OCI-LY1 (cell line): ENCODE data around the gene NRK.
A peak's percentile ranks its signal among the peaks of the same experiment; 100 is the strongest.

Experiments used
- H2AFZ ChIP-seq: fragments of 200-600 bp; sonication (generic), shearing (Covaris generic); 2 replicates; pipeline ENCODE4 v1.6.0; 2014; ENCODE audit warnings: antibody characterized with exemption, mild to moderate bottlenecking, low read length
- H3F3A ChIP-seq: fragments of 200-600 bp; sonication (generic), shearing (Covaris generic); 2 replicates; pipeline ENCODE4 v1.6.0; 2014; ENCODE audit warnings: mild to moderate bottlenecking, antibody characterized with exemption, low read length, moderate library complexity; ENCODE audit not compliant: insufficient read depth
- H3K27ac ChIP-seq: fragments of 200-600 bp; sonication (generic); 2 replicates; pipeline ENCODE4 v1.5.1; 2014; ENCODE audit warnings: low read length, mixed run types, mild to moderate bottlenecking, low read depth; ENCODE audit not compliant: poor library complexity, severe bottlenecking
- H3K27me3 ChIP-seq: fragments of 200-600 bp; sonication (generic); 2 replicates; pipeline ENCODE4 v1.6.0; 2014; ENCODE audit warnings: antibody characterized with exemption, mild to moderate bottlenecking, low read length, moderate library complexity; ENCODE audit not compliant: insufficient read depth
- H3K36me3 ChIP-seq: fragments of 200-600 bp; sonication (generic); 2 replicates; pipeline ENCODE4 v1.6.1; 2014; ENCODE audit warnings: mild to moderate bottlenecking, antibody characterized with exemption, low read length, moderate library complexity, mixed read lengths; ENCODE audit not compliant: insufficient read depth
- H3K4me1 ChIP-seq: fragments of 200-600 bp; sonication (generic); 2 replicates; pipeline ENCODE4 v1.5.1; 2014; ENCODE audit warnings: mild to moderate bottlenecking, low read length, moderate library complexity; ENCODE audit not compliant: insufficient read depth, severe bottlenecking
- H3K4me2 ChIP-seq: fragments of 200-600 bp; sonication (generic), shearing (Covaris generic); 2 replicates; pipeline ENCODE4 v1.6.1; 2014; ENCODE audit warnings: low read length
- H3K4me3 ChIP-seq: fragments of 200-600 bp; sonication (generic); 2 replicates; pipeline ENCODE4 v1.5.1; 2014; ENCODE audit warnings: low read length, low read depth, mild to moderate bottlenecking, mixed read lengths; ENCODE audit not compliant: poor library complexity, severe bottlenecking
- H3K79me2 ChIP-seq: fragments of 200-600 bp; shearing (Covaris generic); 2 replicates; pipeline ENCODE4 v1.6.1; 2016; ENCODE audit warnings: mixed run types, low read length, mixed read lengths; ENCODE audit not compliant: insufficient read depth
- H3K9ac ChIP-seq: fragments of 200-600 bp; sonication (generic), shearing (Covaris generic); 2 replicates; pipeline ENCODE4 v1.6.1; 2014; ENCODE audit warnings: mild to moderate bottlenecking, low read length, mixed read lengths
- H3K9me2 ChIP-seq: fragments of 200-600 bp; sonication (generic), shearing (Covaris generic); 2 replicates; pipeline ENCODE4 v1.6.1; 2014; ENCODE audit warnings: low read depth, mild to moderate bottlenecking, low read length, mixed read lengths
- H3K9me3 ChIP-seq: fragments of 200-600 bp; shearing (Covaris generic); 2 replicates; pipeline ENCODE4 v1.6.1; 2014; ENCODE audit warnings: low read length, mixed read lengths
- H4K20me1 ChIP-seq: fragments of 200-600 bp; sonication (generic), shearing (Covaris generic); 2 replicates; pipeline ENCODE4 v1.6.0; 2016; ENCODE audit warnings: mild to moderate bottlenecking, low read length; ENCODE audit not compliant: insufficient read depth
- CTCF ChIP-seq: fragments of 200-600 bp; sonication (generic), shearing (Covaris generic); IDR thresholded peaks from 2 replicates; pipeline ENCODE4 v1.5.1; 2017; ENCODE audit warnings: mild to moderate bottlenecking, antibody characterized with exemption, low read length, moderate library complexity, mixed read lengths
- EZH2 ChIP-seq: fragments of 200-600 bp; sonication (generic), shearing (Covaris generic); IDR thresholded peaks from 2 replicates; pipeline ENCODE4 v1.8.0; 2017; ENCODE audit warnings: borderline replicate concordance, mixed run types, mild to moderate bottlenecking, antibody characterized with exemption, low read length, moderate library complexity, mixed read lengths

Gene NRK

GRCh38 chrX:105874790-105875189 is 52.5 kb downstream of the NRK start:
- Histone ChIP-seq H3K27ac (no peak overlapping the region), H3K9me3 (no peaks in the 10 kb centered on the region), H3K27me3 (no peaks in the 10 kb centered on the region), H3K4me2 (no peak overlapping the region), H3K9me2 (no peaks in the 10 kb centered on the region), H3K36me3 (no peaks in the 10 kb centered on the region), H4K20me1 (no peaks in the 10 kb centered on the region), H3K79me2 (no peaks in the 10 kb centered on the region), H3K4me1 (no peaks in the 10 kb centered on the region), H3K9ac (no peak overlapping the region), H2AFZ (no peak overlapping the region), H3K4me3 (no peak overlapping the region), H3F3A (no peaks in the 10 kb centered on the region)
- TF ChIP-seq CTCF = no peak

GRCh38 chrX:105876658-105877057 is 54.3 kb downstream of the NRK start:
- H3K4me3 ChIP-seq = no peak overlapping the region
- H2AFZ ChIP-seq = no peak overlapping the region
- no peak overlapping the region for H3K4me2 ChIP-seq
- H3K79me2 ChIP-seq = no peaks in the 10 kb centered on the region
- TF ChIP-seq CTCF (peak; percentile 33; the same call in 1 of the 2 replicates), EZH2 (no peak)
- H3K27ac ChIP-seq = no peak overlapping the region
- no peaks in the 10 kb centered on the region for H3F3A ChIP-seq
- H3K36me3 ChIP-seq = no peaks in the 10 kb centered on the region
- no peaks in the 10 kb centered on the region for H3K4me1 ChIP-seq
- H4K20me1 ChIP-seq = no peaks in the 10 kb centered on the region
- no peaks in the 10 kb centered on the region for H3K27me3 ChIP-seq
- no peak overlapping the region for H3K9ac ChIP-seq
- H3K9me2 ChIP-seq = no peaks in the 10 kb centered on the region
- H3K9me3 ChIP-seq = no peaks in the 10 kb centered on the region

- no peaks in the 10 kb centered on the region for H3F3A ChIP-seq
- no peak overlapping the region for H3K4me3 ChIP-seq
- no peak for TF ChIP-seq EZH2
- TF ChIP-seq CTCF = no peak
- H3K79me2 ChIP-seq = no peaks in the 10 kb centered on the region
- H3K27me3 ChIP-seq = no peaks in the 10 kb centered on the region
- H4K20me1 ChIP-seq = no peaks in the 10 kb centered on the region
- H3K36me3 ChIP-seq = no peaks in the 10 kb centered on the region
- no peaks in the 10 kb centered on the region for H3K9me2 ChIP-seq
- H3K4me2 ChIP-seq = no peak overlapping the region
- no peaks in the 10 kb centered on the region for H3K9me3 ChIP-seq
- no peak overlapping the region for H2AFZ ChIP-seq
- no peak overlapping the region for H3K27ac ChIP-seq
- no peak overlapping the region for H3K9ac ChIP-seq
- no peaks in the 10 kb centered on the region for H3K4me1 ChIP-seq
These were observed 58.2 kb downstream of the NRK start for GRCh38 chrX:105880491-105880890.
